BJ (cell line): ENCODE results near the gene FOXS1. TPM values are rescaled to one million over a fixed set of nuclear protein-coding genes. Genes with fewer than 3 reads are reported as not detected.

Experiments
- CTCF ChIA-PET: fragments of 350-600 bp; formaldehyde crosslinking; extraction: SDS; loops from one replicate; lab custom pipeline; 2021; ENCODE audit warnings: antibody characterized with exemption, inconsistent platforms; lab: Yijun Ruan, JAX
- POLR2A ChIA-PET: fragments of 300-600 bp; sonication (Branson Sonifier 250); formaldehyde crosslinking; extraction: SDS; loops from one replicate; lab custom pipeline; 2021; ENCODE audit warnings: antibody characterized with exemption; lab: Charles Lee
- DNase-seq: peaks from one replicate; pipeline ENCODE4 v3.0.0-alpha.2; 2011; ENCODE audit warnings: low read depth
- H3K27me3 ChIP-seq: 2 replicates; pipeline ENCODE4 v1.6.0; 2011; ENCODE audit warnings: low read length; ENCODE audit not compliant: control insufficient read depth, insufficient read depth
- H3K36me3 ChIP-seq: 2 replicates; pipeline ENCODE4 v1.5.1; 2011; ENCODE audit warnings: low read length; ENCODE audit not compliant: control insufficient read depth, insufficient read depth
- H3K4me3 ChIP-seq: 2 replicates; pipeline ENCODE4 v1.5.1; 2011; ENCODE audit warnings: low read depth, mild to moderate bottlenecking, control low read depth, low read length
- polyA plus RNA-seq: library from polyadenylated mRNA; depleted of rRNA; stranded (reverse); fragments of >200 nt; gene quantifications from 2 replicates; pipeline ENCODE4 v1.2.3, GENCODE V29; 2011
- TF ChIP-seq, protein P1 (sequence below): IDR thresholded peaks from 2 replicates; pipeline ENCODE4 v1.5.1; 2011; ENCODE audit warnings: low read depth, mild to moderate bottlenecking, control low read depth, inconsistent platforms, low read length, moderate library complexity; ENCODE audit not compliant: insufficient read depth

The FOXS1 gene
- polyA plus RNA-seq, 1 experiment: 0.05 TPM

- Histone ChIP-seq H3K27me3 (peaks cover 47% of the 10 kb centered on the region), H3K4me3 (no peak overlapping the region), H3K36me3 (no peaks in the 10 kb centered on the region)
- no peak for DNase-seq
- ChIA-PET POLR2A (no interaction called here), CTCF (interaction anchor here (0.8 to 5.2 kb wide), 6 partner anchors 7 to 171 kb away, joined by 3 to 54 read pairs (median 5); partner anchors contain the start of gene PDRG1)
- TF ChIP-seq, protein P1, sequence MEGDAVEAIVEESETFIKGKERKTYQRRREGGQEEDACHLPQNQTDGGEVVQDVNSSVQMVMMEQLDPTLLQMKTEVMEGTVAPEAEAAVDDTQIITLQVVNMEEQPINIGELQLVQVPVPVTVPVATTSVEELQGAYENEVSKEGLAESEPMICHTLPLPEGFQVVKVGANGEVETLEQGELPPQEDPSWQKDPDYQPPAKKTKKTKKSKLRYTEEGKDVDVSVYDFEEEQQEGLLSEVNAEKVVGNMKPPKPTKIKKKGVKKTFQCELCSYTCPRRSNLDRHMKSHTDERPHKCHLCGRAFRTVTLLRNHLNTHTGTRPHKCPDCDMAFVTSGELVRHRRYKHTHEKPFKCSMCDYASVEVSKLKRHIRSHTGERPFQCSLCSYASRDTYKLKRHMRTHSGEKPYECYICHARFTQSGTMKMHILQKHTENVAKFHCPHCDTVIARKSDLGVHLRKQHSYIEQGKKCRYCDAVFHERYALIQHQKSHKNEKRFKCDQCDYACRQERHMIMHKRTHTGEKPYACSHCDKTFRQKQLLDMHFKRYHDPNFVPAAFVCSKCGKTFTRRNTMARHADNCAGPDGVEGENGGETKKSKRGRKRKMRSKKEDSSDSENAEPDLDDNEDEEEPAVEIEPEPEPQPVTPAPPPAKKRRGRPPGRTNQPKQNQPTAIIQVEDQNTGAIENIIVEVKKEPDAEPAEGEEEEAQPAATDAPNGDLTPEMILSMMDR: no peak
Measured at GRCh38 chr20:31859266-31859997, 14.0 kb upstream of the FOXS1 start.

GRCh38 chr20:31858760-31859083 is 13.3 kb upstream of the FOXS1 start:
- Histone ChIP-seq H3K27me3 (peaks cover 47% of the 10 kb centered on the region), H3K36me3 (no peaks in the 10 kb centered on the region), H3K4me3 (no peak overlapping the region)
- TF ChIP-seq, protein P1: no peak
- no peak for DNase-seq
- ChIA-PET POLR2A (no interaction called here), CTCF (interaction anchor here (0.8 to 2.4 kb wide), 3 partner anchors 36 to 172 kb away, joined by 3 to 8 read pairs (median 4); partner anchors contain the start of gene PDRG1)

- DNase-seq: no peak
- Histone ChIP-seq H3K36me3 (no peaks in the 10 kb centered on the region), H3K4me3 (no peak overlapping the region), H3K27me3 (peaks cover 47% of the 10 kb centered on the region)
- CTCF ChIA-PET: interaction anchor here (0.8 to 2.6 kb wide), 4 partner anchors 11 to 173 kb away, joined by 3 to 11 read pairs (median 6); partner anchors contain the start of gene PDRG1
- TF ChIP-seq, protein P1: no peak
- POLR2A ChIA-PET: no interaction called here
Measured at GRCh38 chr20:31857861-31858759, 12.7 kb upstream of the FOXS1 start.

GRCh38 chr20:31856516-31856915 is 11.1 kb upstream of the FOXS1 start:
- Histone ChIP-seq H3K36me3 (no peaks in the 10 kb centered on the region), H3K27me3 (peaks cover 44% of the 10 kb centered on the region), H3K4me3 (no peak overlapping the region)
- no peak for DNase-seq
- ChIA-PET POLR2A (no interaction called here), CTCF (interaction anchor here (1.0 to 8.2 kb wide), 7 partner anchors 10 to 174 kb away, joined by 3 to 121 read pairs (median 8); partner anchors contain the start of genes FOXS1 and PDRG1)
- TF ChIP-seq, protein P1: no peak

DNA sequence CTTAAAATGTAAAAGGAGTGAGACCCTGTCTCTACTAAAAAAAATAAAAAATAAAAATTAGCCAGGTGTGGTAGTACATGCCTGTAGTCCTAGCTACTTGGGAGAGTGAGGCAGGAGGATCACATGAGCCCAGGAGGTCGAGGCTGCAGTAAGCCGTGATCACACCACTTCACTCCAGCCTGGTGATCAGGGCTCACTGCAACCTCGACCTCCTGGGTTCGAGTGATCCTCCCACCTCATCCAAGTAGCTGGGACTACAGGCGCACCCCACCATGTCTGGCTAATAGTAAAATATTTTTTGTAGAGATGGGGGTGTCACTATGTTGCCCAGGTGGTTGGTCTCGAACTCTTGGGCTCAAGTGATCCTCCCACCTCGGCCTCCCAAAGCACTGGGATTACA is 8.1 kb upstream of the FOXS1 start:
- POLR2A ChIA-PET: no interaction called here
- Histone ChIP-seq H3K36me3 (no peaks in the 10 kb centered on the region), H3K4me3 (no peak overlapping the region), H3K27me3 (peaks cover 40% of the 10 kb centered on the region)
- CTCF ChIA-PET: interaction anchor here (0.7 to 13.3 kb wide), 22 partner anchors 8 to 655 kb away, joined by 3 to 180 read pairs (median 6); partner anchors contain the start of genes DUSP15, FOXS1, PDRG1 and TTLL9
- no peak for DNase-seq
- TF ChIP-seq, protein P1: no peak
